Loucy (cell line): ENCODE measurements around the gene IQSEC2.

Experiments used
- H2AFZ ChIP-seq: fragments of 200-600 bp; sonication (generic); 2 replicates; pipeline ENCODE4 v1.6.0; 2016; ENCODE audit warnings: antibody characterized with exemption, mild to moderate bottlenecking, low read length, moderate library complexity
- H3F3A ChIP-seq: fragments of 200-600 bp; 2 replicates; pipeline ENCODE4 v1.6.0; 2016; ENCODE audit warnings: antibody characterized with exemption, low read depth, mild to moderate bottlenecking
- H3K27me3 ChIP-seq: fragments of 200-600 bp; sonication (generic); 2 replicates; pipeline ENCODE4 v1.6.1; 2014; ENCODE audit warnings: low read length, mild to moderate bottlenecking; ENCODE audit not compliant: insufficient read depth, poor library complexity, severe bottlenecking
- H3K36me3 ChIP-seq: fragments of 200-600 bp; sonication (generic); 2 replicates; pipeline ENCODE4 v1.6.1; 2016; ENCODE audit warnings: low read length; ENCODE audit not compliant: insufficient read depth
- H3K4me1 ChIP-seq: fragments of 200-600 bp; sonication (generic); 2 replicates; pipeline ENCODE4 v1.5.1; 2014; ENCODE audit warnings: low read length, mild to moderate bottlenecking; ENCODE audit not compliant: insufficient read depth, poor library complexity, severe bottlenecking
- H3K4me2 ChIP-seq: fragments of 200-600 bp; sonication (generic); 2 replicates; pipeline ENCODE4 v1.6.0; 2014; ENCODE audit warnings: antibody characterized with exemption, low read length, low read depth, mild to moderate bottlenecking; ENCODE audit not compliant: poor library complexity, severe bottlenecking
- H3K4me3 ChIP-seq: fragments of 200-600 bp; sonication (generic); 2 replicates; pipeline ENCODE4 v1.5.1; 2014; ENCODE audit warnings: low read length, mild to moderate bottlenecking, mixed read lengths; ENCODE audit not compliant: poor library complexity, severe bottlenecking
- H3K79me2 ChIP-seq: fragments of 200-600 bp; sonication (generic); 2 replicates; pipeline ENCODE4 v1.6.1; 2014; ENCODE audit warnings: low read length; ENCODE audit not compliant: insufficient read depth
- H3K9ac ChIP-seq: fragments of 200-600 bp; sonication (generic); 2 replicates; pipeline ENCODE4 v1.6.0; 2014; ENCODE audit warnings: mild to moderate bottlenecking, low read depth, low read length, moderate library complexity; ENCODE audit not compliant: poor library complexity, severe bottlenecking
- H3K9me2 ChIP-seq: fragments of 200-600 bp; sonication (generic); replicated peaks from 2 replicates; pipeline ENCODE4 v1.6.1; 2016; ENCODE audit warnings: low read depth, low read length, mixed read lengths
- H3K9me3 ChIP-seq: fragments of 200-600 bp; sonication (generic); 2 replicates; pipeline ENCODE4 v1.6.1; 2014; ENCODE audit warnings: mild to moderate bottlenecking, antibody characterized with exemption, low read length, low read depth; ENCODE audit not compliant: insufficient read depth
- H4K20me1 ChIP-seq: fragments of 200-600 bp; sonication (generic); 2 replicates; pipeline ENCODE4 v1.6.0; 2014; ENCODE audit warnings: antibody characterized with exemption, low read length, mild to moderate bottlenecking; ENCODE audit not compliant: insufficient read depth, poor library complexity, severe bottlenecking
- EZH2phosphoT487 ChIP-seq: fragments of 200-600 bp; IDR thresholded peaks from 2 replicates; pipeline ENCODE4 v1.6.1; 2018; ENCODE audit warnings: antibody characterized with exemption, mild to moderate bottlenecking, moderate library complexity, borderline replicate concordance
- TF ChIP-seq, protein P1 (sequence below): fragments of 200-600 bp; sonication (generic); conservative IDR thresholded peaks from 2 replicates; pipeline ENCODE4 v1.5.1; 2014; ENCODE audit warnings: mild to moderate bottlenecking, antibody characterized with exemption, low read length

Gene IQSEC2

DNA sequence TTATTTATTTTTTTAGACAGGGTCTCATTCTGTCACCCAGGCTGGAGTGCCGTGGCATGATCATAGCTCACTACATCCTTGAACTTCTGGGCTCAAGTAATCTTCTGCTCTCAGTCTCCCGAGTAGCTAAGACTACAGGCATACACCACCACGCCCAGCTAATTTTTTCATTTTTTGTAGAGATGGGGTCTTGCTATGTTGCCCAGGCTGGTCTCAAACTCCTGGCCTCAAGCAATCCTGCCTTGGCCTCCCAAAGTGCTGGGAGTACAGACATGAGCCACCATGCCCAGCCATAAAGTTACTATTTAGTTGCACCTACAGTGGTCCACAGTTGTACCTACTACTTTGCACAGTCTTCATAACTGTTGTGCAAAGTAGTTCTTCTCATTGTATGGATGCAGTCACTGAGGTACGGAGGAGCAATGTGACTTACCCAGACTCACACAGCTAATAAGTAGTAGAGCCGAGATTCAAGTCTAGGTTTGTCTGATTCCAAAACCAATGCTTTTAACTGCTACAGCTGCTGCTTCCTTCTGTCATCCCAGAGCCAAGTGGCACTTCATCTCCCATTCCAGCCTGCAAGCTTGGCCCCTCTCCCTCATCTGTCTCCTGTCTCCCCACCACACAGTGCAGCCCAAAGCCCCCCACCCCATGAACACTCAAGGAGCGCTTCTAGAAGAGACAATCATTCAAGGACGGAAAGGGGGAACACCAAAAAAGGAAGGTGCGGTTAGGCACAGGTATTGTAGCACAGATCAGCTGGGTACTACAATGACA is 24.0 kb upstream of the IQSEC2 start:
- Histone ChIP-seq H3K4me2 (no peak overlapping the region), H2AFZ (no peak overlapping the region), H3K9me2 (no peaks in the 10 kb centered on the region), H3K4me3 (no peak overlapping the region), H3F3A (no peaks in the 10 kb centered on the region), H3K4me1 (no peaks in the 10 kb centered on the region), H3K79me2 (no peaks in the 10 kb centered on the region), H3K27me3 (no peaks in the 10 kb centered on the region), H3K9ac (no peak overlapping the region), H3K36me3 (no peaks in the 10 kb centered on the region), H4K20me1 (no peaks in the 10 kb centered on the region), H3K9me3 (no peaks in the 10 kb centered on the region)
- TF ChIP-seq, protein P1, sequence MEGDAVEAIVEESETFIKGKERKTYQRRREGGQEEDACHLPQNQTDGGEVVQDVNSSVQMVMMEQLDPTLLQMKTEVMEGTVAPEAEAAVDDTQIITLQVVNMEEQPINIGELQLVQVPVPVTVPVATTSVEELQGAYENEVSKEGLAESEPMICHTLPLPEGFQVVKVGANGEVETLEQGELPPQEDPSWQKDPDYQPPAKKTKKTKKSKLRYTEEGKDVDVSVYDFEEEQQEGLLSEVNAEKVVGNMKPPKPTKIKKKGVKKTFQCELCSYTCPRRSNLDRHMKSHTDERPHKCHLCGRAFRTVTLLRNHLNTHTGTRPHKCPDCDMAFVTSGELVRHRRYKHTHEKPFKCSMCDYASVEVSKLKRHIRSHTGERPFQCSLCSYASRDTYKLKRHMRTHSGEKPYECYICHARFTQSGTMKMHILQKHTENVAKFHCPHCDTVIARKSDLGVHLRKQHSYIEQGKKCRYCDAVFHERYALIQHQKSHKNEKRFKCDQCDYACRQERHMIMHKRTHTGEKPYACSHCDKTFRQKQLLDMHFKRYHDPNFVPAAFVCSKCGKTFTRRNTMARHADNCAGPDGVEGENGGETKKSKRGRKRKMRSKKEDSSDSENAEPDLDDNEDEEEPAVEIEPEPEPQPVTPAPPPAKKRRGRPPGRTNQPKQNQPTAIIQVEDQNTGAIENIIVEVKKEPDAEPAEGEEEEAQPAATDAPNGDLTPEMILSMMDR: no peak
- no peak for TF ChIP-seq EZH2phosphoT487

DNA sequence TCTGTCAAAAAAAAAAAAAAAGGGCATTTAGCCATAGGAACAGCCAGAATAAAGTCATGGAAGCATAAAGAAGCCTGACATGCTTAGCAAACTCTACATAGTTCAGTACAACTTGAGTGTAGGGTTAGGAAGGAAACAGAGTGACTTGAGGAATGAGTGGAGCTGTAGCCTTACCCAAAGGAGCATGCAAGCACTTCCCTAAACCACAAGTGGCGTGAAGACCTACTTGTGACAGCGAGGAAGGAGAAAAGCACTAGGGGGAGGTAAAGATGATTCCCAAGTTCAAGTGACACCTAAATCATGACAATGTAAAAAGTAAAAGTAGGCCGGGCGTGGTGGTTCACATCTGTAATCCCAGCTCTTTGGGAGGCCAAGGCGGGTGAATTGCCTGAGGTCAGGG is 21.8 kb upstream of the IQSEC2 start:
- Histone ChIP-seq H3K9me3 (no peaks in the 10 kb centered on the region), H2AFZ (no peak overlapping the region), H3K36me3 (no peaks in the 10 kb centered on the region), H3K9ac (no peak overlapping the region), H3K4me2 (no peak overlapping the region), H3K4me3 (no peak overlapping the region), H3K4me1 (no peaks in the 10 kb centered on the region), H3K9me2 (no peaks in the 10 kb centered on the region), H4K20me1 (no peaks in the 10 kb centered on the region), H3K27me3 (no peaks in the 10 kb centered on the region), H3F3A (no peaks in the 10 kb centered on the region), H3K79me2 (no peaks in the 10 kb centered on the region)
- TF ChIP-seq, protein P1: no peak
- no peak for TF ChIP-seq EZH2phosphoT487

DNA sequence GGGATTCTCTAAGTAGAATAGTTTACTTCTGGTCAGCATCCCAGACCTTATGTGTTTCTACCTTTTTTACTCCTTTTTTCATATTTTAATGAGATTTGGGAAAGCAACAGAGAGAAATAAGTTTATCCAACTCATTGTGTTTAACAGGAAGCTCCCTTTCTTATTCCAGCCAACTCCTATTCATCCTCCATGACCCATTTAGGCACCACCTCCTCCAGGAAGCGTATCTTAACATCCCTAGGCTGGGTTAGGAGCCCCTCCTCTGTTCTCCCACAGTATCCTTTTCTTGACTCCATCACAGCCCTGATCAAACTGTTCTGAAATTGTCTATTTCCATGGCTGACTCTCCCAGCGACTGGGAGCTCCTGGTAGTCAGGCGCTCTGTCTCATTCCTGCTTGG is 18.8 kb upstream of the IQSEC2 start:
- no peak overlapping the region for H2AFZ ChIP-seq
- H3K27me3 ChIP-seq: no peaks in the 10 kb centered on the region
- H3K9me3 ChIP-seq: no peaks in the 10 kb centered on the region
- no peak overlapping the region for H3K9ac ChIP-seq
- H3K79me2 ChIP-seq: no peaks in the 10 kb centered on the region
- H3K4me1 ChIP-seq: no peaks in the 10 kb centered on the region
- TF ChIP-seq, protein P1: no peak
- no peak for TF ChIP-seq EZH2phosphoT487
- H3K4me2 ChIP-seq: no peak overlapping the region
- no peaks in the 10 kb centered on the region for H3F3A ChIP-seq
- H4K20me1 ChIP-seq: no peaks in the 10 kb centered on the region
- no peak overlapping the region for H3K4me3 ChIP-seq
- H3K36me3 ChIP-seq: no peaks in the 10 kb centered on the region
- no peaks in the 10 kb centered on the region for H3K9me2 ChIP-seq
